HG02588 (cell line): ENCODE measurements around the gene SURF2.

Source experiments
- ATAC-seq: cut with Tn5 transposase; IDR thresholded peaks from one replicate; pipeline ENCODE4 v1.9.1; 2021; ENCODE audit warnings: mild to moderate bottlenecking, moderate library complexity; ENCODE audit not compliant: unreplicated experiment

Gene SURF2

DNA sequence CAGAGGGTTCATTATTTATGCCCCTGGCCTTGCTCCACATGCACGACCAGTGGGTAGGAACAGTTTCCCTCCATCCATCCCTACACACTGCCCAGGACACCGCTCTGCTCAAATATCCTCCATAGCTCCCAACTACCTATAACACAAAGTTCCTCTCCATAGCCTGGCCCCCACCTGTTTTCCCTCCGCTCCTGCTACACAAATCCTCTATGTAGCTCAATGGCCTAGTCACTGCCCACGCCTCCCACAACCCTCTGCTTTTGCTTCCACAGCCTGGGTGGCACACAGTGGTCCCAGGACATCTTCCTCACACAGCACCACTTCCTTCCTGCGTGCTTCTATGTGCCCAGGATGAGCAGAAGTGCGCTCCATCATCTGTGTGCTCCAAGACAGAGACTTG, 41.0 kb downstream of the SURF2 start:
- ATAC-seq, result no peak

DNA sequence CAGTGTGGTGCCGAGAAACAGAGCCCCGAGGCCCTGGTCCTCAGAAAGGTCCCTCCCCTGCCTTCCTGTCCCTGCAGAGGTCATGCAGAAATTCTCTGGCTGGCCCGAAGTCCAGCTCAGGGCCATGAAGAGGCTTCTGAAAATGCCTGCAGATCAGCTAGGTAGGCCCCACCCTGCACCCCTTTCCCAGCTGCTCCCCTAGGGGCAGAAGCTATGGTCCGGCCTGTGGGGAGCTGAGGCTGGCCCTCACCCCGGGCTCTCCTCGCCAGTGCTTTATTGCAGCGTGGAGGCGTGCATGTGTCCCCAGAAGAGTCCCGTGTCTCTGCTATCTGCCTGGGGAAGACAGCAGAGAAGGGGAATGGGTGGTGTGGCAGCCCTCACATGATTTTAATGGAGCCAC, 41.5 kb downstream of the SURF2 start:
- ATAC-seq, result no peak

- no peak for ATAC-seq
Observed at GRCh38 chr9:133400292-133400691, 43.9 kb downstream of the SURF2 start.

- no peak for ATAC-seq
Observed at GRCh38 chr9:133401588-133401987, 45.2 kb downstream of the SURF2 start.

DNA sequence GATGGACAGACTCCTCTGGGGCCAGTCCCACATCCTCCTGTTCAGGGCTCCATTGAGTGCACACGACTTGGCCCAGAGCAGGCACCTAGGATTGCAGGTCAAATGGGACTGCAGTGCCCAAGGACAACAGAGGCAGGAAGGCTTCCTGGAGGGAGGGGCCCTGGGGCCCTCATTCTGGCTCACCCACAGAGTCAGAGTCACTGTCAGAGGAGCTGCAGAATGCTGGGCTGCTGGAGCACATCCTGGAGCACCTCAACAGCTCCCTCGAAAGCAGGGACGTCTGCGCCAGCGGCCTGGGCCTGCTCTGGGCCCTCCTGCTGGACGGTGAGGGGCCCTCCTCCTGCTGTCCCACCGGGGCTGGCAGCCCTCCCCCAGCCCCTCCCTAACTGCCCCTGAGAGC, 46.3 kb downstream of the SURF2 start:
- ATAC-seq, result no peak

- no peak for ATAC-seq
Observed at GRCh38 chr9:133403766-133404453, 47.6 kb downstream of the SURF2 start.

DNA sequence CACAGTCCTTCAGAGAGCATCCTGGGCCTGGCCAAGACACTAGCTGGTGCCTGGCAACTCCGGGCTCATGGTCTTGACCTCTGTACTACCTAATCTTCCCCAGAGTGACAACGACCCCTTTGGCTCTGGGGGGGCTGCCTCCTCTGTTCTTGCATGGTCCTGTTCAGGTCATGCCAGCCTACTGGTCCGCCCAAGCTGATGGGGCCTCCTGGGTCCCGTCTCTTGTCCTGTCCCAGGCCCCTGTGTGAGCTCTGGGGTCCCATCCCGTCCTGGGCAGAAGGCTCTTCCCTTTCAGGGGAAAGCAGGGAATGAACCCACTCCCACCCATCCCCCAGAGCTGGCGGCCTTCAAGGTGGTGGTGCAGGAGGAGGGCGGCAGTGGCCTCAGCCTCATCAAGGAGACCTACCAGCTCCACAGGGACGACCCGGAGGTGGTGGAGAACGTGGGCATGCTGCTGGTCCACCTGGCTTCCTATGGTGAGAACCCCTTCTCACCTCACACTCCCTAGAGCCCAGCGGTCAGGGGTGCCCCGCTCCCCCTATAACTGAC, 48.2 kb downstream of the SURF2 start:
- ATAC-seq, result no peak

GRCh38 chr9:133405508-133406438, 49.4 kb downstream of the SURF2 start:
- no peak for ATAC-seq

DNA sequence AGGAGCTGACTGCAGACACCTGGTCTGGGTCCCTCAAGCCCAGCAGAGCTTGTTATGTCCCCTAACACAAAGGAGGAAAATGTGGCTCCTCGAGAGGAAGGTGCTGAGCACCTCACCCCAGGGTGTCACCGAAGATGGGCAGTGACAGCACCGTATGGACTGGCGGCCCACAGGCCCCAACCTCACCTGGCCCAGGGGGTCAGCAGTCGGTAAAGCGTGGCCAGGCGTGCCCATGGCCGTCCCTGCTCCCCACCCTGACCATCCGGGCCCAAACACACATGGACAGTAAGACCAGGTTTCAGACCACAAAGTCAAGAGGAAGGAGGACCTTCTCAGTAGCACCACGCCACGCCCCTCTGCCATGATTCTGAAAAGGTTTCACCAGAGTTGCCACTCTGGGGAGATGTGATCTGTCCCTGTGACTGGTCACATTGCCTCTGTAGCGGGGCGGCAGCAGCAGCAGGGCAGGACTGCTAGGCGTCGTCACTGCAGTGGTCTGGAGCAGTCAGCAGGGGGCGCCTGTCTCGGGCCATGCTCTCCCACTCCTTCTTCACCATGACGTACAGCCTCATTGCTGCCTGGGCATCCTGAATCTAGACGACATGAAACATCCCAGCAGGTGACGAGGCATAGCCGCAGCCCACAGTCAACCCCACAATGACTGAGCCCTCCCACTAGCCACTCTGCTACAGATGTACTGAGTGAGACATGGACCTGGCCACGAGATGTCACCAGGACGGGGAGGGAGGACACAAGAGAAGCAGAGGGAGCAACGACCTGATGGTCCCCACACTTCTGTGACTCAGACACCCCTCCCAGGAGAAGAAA, 50.3 kb downstream of the SURF2 start:
- no peak for ATAC-seq

DNA sequence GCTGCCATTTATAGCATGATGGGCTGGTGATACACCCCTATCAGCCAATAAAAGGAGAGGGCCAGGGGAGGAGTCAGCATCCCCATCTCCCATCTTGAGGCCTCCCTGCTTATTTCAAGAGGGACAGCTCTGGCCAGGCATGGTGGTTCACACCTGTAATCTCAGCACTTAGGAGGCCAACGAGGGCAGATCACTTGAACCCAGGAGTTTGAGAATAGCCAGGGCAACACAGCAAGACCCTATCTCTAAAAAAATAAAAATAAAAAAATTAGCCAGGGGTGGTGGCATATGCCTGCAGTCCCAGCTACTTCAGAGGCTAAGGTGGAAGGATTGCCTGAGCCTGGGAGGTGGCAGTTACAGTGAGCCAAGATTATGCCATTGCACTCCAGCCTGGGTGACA, 51.7 kb downstream of the SURF2 start:
- ATAC-seq, result no peak
